Glutamatergic neuron (in vitro differentiated cells): ENCODE measurements around the gene KHDRBS1. TPM values are rescaled to one million over a fixed set of nuclear protein-coding genes. Genes with fewer than 3 reads are reported as not detected.

ENCODE experiments used
- DNase-seq: peaks from one replicate; pipeline ENCODE4 v3.0.0; 2022
- H3K27ac Mint-ChIP-seq: one replicate; pipeline ENCODE4 v1.8.0; 2020; ENCODE audit warnings: mild to moderate bottlenecking, mixed read lengths, inconsistent platforms; ENCODE audit not compliant: unreplicated experiment
- H3K27me3 Mint-ChIP-seq: one replicate; pipeline ENCODE4 v1.8.0; 2020; ENCODE audit warnings: mild to moderate bottlenecking, moderate library complexity, mixed read lengths, inconsistent platforms; ENCODE audit not compliant: unreplicated experiment
- H3K36me3 Mint-ChIP-seq: one replicate; pipeline ENCODE4 v1.8.0; 2020; ENCODE audit warnings: mild to moderate bottlenecking, mixed read lengths, inconsistent platforms; ENCODE audit not compliant: unreplicated experiment
- H3K4me1 Mint-ChIP-seq: one replicate; pipeline ENCODE4 v1.8.0; 2020; ENCODE audit warnings: mild to moderate bottlenecking, low read depth, mixed read lengths, inconsistent platforms; ENCODE audit not compliant: unreplicated experiment
- H3K4me3 Mint-ChIP-seq: one replicate; pipeline ENCODE4 v1.8.0; 2020; ENCODE audit warnings: mild to moderate bottlenecking, mixed read lengths, inconsistent platforms; ENCODE audit not compliant: unreplicated experiment
- H3K9me3 Mint-ChIP-seq: one replicate; pipeline ENCODE4 v1.8.0; 2020; ENCODE audit warnings: mild to moderate bottlenecking, moderate library complexity, mixed read lengths, inconsistent platforms; ENCODE audit not compliant: unreplicated experiment
- microRNA-seq: library from miRNA; unstranded; fragments of <30 nt; microRNA quantifications from one replicate; pipeline ENCODE4, GENCODE V29; 2020; ENCODE audit not compliant: unreplicated experiment
- total RNA-seq: library from RNA; stranded (reverse); fragmentation: NEBNext Ultra II Directional; extraction: Animal tissue kit (Norgen Biotek cat#: 25700); gene quantifications from one replicate; pipeline ENCODE4 v1.2.1, GENCODE V29; 2021; ENCODE audit not compliant: unreplicated experiment
- TF ChIP-seq, protein P1 (sequence below): fragments of 200-600 bp; sonication (generic); IDR thresholded peaks from one replicate; pipeline ENCODE4 v1.5.0; 2021; ENCODE audit not compliant: partially characterized antibody, unreplicated experiment

KHDRBS1 gene
- total RNA-seq, 1 donor from 2014 or later: 266 TPM

DNA sequence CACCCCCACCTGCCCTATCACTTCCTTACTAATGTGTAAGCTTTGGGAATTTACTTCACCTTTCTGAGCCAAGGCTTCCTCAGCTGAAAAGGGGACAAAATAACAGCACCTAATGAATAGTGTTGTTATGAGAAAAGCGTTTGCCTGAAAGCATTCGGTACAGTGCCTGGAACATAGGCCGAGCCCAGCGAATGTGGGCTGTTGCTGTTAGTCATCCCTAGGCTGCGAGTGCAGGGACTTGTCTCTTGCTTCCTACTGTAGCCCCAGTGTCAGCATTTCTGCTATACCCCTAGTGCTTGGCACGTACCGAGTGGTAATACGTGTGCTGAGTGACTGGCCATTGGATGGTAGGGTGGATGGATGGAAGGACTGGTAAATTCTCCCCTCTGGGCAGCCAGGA, 77.5 kb downstream of the KHDRBS1 start:
- Mint-ChIP-seq H3K36me3 (no peaks in the 10 kb centered on the region), H3K9me3 (no peaks in the 10 kb centered on the region), H3K4me3 (no peak overlapping the region), H3K4me1 (no peaks in the 10 kb centered on the region), H3K27ac (no peak overlapping the region), H3K27me3 (peaks cover 7% of the 10 kb centered on the region)
- TF ChIP-seq, protein P1, sequence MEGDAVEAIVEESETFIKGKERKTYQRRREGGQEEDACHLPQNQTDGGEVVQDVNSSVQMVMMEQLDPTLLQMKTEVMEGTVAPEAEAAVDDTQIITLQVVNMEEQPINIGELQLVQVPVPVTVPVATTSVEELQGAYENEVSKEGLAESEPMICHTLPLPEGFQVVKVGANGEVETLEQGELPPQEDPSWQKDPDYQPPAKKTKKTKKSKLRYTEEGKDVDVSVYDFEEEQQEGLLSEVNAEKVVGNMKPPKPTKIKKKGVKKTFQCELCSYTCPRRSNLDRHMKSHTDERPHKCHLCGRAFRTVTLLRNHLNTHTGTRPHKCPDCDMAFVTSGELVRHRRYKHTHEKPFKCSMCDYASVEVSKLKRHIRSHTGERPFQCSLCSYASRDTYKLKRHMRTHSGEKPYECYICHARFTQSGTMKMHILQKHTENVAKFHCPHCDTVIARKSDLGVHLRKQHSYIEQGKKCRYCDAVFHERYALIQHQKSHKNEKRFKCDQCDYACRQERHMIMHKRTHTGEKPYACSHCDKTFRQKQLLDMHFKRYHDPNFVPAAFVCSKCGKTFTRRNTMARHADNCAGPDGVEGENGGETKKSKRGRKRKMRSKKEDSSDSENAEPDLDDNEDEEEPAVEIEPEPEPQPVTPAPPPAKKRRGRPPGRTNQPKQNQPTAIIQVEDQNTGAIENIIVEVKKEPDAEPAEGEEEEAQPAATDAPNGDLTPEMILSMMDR: no peak
- DNase-seq: no peak

DNA sequence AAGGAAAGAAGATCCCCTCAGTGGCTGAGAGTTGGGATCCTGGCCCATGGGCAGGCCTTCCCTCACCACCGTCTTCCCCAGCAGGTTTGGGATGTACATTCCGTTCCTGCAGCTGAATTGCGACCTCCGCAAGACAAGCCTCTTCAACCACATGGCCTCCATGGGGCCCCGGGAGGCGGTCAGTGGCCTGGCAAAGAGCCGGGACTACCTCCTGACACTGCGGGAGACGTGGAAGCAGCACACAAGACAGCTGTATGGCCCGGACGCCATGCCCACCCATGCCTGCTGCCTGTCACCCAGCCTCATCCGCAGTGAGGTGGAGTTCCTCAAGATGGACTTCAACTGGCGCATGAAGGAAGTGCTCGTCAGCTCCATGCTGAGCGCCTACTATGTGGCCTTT, 77.9 kb downstream of the KHDRBS1 start:
- H3K4me3 Mint-ChIP-seq: no peak overlapping the region
- no peak overlapping the region for H3K27ac Mint-ChIP-seq
- H3K36me3 Mint-ChIP-seq: no peaks in the 10 kb centered on the region

More for the DNA sequence above, 77.9 kb downstream of the KHDRBS1 start:
- H3K27me3 Mint-ChIP-seq: peaks cover 6% of the 10 kb centered on the region
- H3K9me3 Mint-ChIP-seq: no peaks in the 10 kb centered on the region
- H3K4me1 Mint-ChIP-seq: no peaks in the 10 kb centered on the region
- TF ChIP-seq, protein P1: no peak
- DNase-seq: no peak

Small RNAs within 50 kb of the gene (microRNA-seq; reads per million reads assigned to microRNA genes)
- gene MIR5585: not detected

Other genes with a start within 250 kb of the KHDRBS1 start
- 15.8 TPM for gene ADGRB2, start 249.5 kb upstream of the KHDRBS1 start, total RNA-seq
- gene SPOCD1, start 197.8 kb upstream of the KHDRBS1 start, total RNA-seq: 0.74 TPM
- 120 TPM for gene PTP4A2, start 75.5 kb upstream of the KHDRBS1 start, total RNA-seq
- 23.2 TPM for gene TMEM39B, start 59.1 kb downstream of the KHDRBS1 start, total RNA-seq
- 79.0 TPM for gene KPNA6, start 94.2 kb downstream of the KHDRBS1 start, total RNA-seq
- gene TXLNA, start 165.8 kb downstream of the KHDRBS1 start, total RNA-seq: 48.6 TPM
- 34.4 TPM for gene CCDC28B, start 186.7 kb downstream of the KHDRBS1 start, total RNA-seq
- gene IQCC, start 191.8 kb downstream of the KHDRBS1 start, total RNA-seq: 2.7 TPM
- gene DCDC2B, start 195.2 kb downstream of the KHDRBS1 start, total RNA-seq: not detected
- gene TMEM234, start 208.5 kb downstream of the KHDRBS1 start, total RNA-seq: 21.8 TPM
- gene EIF3I, start 208.5 kb downstream of the KHDRBS1 start, total RNA-seq: 103 TPM
- gene FAM167B, start 233.4 kb downstream of the KHDRBS1 start, total RNA-seq: 2.5 TPM
- 0.37 TPM for gene LCK, start 237.4 kb downstream of the KHDRBS1 start, total RNA-seq